Midbrain (tissue), 1 donor: ENCODE results near the gene WDR75.
"Not testable (repeated sequence)": the region's sequence is repeated elsewhere in the genome, so short reads cannot be mapped to it uniquely, and the experiment has no call there.

ENCODE experiments used
- DNase-seq: peaks from one replicate; lab custom pipeline; 2025; lab: John Stamatoyannopoulos, UW

WDR75 gene

DNA sequence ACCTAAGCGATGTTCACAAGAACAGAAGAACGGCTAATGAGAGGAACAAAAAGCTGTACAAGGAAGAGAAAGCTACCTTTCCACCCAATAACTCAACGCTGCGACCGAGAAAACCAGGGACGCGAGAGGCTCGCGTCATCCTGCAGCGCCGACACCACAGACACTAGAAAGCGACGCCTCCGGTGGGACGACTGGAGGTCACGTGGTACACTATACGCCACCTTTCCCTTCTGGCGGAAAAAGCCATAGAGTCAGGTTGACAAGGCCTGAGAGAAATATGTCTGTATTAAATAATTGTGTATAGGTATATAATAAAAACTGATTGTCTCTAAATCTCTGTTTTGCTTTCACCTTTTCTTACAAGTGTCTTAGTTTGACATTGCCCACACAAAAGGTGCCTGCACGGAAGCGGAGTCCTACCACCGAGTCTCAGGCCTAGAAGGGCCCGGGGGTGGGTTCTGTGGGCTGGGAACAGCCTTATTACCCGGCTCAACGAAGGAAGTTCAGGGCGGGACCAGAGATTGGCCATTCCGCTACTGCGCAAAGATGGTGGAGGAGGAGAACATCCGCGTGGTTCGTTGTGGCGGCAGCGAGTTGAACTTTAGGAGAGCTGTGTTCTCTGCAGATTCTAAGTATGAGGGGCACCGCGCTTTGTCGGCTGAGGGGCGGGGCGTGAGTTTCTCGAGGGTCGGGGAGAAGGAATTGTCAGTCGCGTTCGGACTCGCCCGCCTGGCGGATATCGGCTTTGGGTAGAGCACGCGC is at the start of gene WDR75:
Gene WDR75, plus strand, starts transcription at position 528 of the 762 bp plus-strand sequence. Its CDS starts 19 bp downstream, at position 547.
- DNase-seq: peak; percentile 99

DNA sequence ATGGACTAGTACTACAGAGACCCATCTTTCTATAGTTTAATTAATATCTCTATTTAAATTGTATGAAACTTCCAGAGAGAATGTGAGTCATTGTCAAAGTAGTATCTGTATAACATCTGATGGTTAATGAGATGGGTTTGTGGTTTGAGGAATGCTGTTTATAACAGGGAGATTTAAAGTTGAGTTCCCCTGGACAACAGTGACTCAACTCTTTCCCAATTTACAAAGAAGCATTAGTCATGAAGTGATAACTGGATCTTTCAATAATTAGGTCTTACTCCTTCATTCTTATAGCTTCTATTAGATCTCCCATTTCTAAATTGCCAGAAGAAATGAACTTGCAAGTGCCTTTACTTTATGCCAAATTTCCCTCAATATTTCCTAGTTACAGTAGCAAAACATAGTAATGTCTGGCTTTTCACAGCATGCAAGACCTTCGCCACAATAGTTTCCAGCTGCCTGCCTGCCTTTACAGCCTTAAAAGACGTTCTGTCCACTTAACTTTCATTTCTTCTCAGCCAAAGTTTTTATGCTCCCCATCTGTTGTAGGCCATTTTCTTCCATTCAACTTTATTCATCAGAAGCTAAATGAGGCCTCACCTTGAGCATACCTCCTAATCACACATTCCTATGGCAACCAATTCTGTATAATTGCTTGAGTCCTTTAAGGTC is 47.7 kb upstream of the WDR75 start:
- DNase-seq: no peak

DNA sequence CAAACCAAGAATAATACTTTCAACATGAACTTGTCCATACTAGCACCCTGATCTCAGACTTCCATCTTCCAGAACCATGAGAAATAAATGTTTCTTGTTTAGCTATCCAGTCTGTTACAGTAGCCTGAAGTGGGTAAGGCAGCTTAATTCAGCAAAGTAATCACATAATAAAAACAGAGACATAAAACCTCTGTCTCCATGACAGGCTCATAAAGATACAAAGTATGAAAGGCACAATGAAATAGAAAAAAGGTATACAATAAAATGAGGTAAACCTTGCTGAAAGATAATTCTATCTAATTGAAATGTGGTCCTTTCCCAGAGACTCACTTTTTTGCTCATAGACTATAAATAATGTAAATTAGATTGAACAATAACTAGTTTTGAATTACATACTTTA is 46.7 kb upstream of the WDR75 start:
- DNase-seq: no peak

DNA sequence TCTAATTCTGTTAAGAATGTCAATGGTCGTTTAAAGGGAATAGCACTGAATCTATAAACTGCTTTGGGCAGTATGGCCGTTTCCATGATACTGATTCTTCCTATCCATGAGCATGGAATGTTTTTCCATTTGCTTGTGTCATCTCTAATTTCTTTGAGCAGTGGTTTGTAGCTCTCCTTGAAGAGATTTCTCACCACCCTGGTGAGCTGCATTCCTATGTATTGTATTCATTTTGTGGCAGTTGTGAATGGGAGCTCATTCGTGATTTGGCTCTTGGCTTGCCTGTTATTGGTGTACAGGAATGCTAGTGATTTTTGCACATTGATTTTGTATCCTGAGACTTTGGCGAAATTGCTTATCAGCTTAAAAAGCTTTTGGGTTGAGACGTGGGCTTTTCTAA is 38.3 kb upstream of the WDR75 start:
- DNase-seq: no peak

DNA sequence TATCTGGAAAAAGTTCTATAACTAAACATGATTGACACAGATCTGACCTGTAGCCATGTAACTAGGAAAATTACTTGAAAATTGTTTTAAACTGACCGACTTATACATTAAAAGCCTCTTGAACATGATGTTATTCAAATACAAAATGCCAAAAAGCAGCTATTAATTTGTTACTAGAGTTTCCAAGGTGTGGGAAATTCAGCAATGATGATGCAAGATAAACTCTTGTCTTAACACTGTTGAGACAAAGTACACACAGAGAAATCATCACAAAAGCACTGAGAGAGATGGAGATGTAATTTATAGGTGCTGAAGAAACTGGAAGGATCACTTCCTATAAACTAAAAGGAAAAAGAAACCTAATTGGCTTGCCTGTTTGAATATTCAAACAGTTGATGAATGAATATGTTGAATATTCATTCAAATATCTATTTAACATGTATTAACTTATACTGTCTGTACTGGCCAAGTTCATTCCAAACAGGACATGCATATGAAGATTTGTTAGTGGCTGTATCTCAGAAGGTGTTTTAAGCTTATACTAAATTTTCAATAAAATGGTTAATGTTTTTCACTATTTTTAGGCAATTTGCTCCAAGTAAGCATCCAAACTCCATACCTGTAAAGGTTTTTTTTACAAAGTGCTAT is 34.6 kb upstream of the WDR75 start:
- no peak for DNase-seq

DNA sequence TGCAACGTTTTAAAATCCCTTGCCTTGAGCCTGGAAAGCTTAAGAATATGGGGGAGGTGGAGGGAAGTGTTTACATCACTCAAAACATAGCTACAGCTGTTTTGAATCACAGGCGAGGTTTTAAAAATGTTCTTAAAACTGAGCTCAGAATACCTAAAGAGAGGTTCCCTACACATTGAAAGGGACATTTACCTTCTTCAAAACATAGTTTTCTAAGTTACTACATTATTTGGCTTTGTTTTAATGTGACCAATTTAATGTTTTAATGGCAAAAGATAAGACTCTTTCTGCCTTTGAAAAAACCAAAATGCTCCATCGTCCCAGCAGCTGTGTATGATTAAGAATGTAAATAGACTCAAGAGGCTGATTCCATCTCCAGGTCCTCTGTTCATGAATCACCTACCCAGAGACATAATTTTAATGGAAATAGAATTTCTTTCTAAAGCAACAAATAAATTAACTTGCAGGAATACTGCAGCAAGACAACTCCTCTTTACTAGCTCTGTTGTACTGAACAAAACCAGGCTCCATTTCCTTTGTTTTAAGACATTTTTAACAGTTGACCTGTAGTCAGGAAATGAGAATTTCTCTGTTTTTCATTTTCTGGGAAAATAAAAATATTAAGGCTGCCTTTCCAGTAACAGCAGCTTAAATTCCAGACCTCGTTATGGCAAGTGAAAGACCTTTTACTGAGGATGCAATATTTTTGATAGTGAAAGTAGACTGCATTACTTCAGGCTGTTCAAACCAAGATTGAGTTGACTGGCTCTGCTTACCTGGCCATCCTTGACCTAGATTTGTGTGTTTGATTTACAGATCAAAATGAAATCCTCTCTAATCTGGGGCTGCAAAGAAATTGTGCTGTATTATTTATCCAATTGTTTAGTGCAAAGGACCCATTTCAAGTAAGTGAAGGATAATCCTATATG is 33.7 kb upstream of the WDR75 start:
- DNase-seq: no peak

DNA sequence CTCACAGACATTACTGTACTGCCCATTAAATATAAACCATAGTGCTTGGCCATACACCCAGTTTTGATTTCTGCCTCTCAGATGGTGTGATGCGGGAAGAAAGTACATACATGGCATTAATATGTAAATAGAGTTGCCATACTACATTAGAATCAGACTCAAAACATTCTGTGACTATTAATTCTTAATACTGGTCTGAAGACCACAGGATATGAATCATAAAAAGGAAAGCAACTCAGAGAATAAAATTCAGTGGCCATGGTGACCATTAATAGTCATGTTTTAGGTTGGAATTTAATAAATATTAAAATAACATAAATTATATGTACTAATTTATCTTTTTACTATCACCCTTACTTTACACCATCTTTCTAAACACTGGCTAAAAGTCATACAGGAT is 33.0 kb upstream of the WDR75 start:
- no peak for DNase-seq

DNA sequence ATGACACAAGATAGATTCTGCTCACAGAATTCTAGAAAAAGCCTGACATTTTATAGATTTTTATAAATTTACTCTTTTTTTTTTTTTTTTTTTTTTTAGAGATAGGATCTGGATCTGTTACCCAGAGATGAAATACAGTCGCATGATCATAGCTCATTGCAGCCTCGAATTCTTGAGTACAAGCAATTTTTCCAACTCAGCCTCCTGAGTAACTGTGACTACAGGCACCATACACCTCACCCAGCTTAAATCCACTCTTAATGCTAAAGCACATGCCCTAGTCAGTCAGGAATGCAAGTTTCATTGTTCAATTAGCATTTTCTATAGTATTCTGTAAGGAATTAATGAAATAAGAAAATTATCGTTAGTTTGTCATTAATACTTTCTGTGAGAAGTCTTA is 32.1 kb upstream of the WDR75 start:
- DNase-seq: no peak

DNA sequence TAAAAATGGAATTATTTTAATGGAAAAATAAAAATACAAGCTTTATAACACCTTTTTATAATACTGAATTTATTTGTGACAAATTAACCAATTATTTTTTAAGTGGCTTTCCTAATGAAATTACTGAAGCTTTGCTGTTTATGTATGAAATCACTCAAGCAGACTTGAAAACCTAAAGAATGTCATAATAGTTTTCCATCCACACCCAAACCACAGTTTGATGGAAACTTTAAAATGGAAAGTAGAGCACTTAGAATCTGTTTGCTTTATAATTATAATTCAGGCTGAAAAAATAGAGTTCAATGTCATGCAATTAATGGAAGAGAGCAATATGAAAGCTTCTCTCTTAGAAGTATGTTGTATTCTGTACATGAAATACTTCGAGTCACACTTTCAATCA is 31.6 kb upstream of the WDR75 start:
- no peak for DNase-seq

DNA sequence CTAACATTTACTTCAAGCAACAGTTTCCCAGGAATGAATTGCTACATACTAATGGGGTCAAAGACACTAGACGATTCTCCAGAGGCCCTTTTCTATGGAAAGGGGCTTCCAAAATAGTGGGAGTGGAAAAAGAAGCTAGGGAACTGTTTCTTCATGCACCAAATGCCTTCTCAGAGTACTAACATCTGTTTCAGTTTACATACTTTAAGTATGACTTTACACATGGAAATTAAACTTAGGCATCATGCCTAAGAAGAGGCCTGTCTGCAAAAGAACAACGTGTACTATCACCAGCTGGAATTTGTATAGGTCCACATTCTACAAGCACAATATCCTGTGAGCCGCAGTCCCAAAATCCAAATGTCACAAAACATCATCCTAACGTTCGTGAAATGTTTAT is 29.4 kb upstream of the WDR75 start:
- DNase-seq: no peak

DNA sequence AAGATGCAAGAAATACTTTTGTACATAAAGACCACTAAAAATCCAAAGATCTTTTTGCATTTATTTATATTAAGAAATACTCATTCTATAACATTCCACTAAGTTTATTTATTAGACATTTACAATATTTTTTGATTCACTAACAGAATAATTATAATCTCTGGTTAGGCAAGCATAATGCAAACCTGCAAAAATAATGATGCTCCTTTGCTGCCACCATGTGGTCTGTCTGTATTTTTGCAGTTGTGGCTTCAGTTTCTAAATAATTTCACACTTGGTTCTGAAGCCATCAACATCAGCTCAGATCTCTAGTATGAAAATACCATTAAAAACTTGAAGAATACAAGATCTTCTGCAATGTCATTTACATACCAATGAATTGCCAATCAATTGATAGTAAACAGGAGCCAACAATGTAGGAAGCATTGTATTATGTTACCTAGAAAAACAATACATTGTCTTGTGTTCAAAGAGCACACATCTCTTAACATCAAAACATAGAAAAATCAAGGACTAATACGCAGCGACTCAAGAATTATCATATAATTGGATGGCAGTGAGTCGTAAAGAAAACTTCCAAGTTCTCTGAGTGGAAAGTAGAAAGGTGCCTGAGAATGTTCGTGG is 28.8 kb upstream of the WDR75 start:
- DNase-seq: peak; percentile 38

DNA sequence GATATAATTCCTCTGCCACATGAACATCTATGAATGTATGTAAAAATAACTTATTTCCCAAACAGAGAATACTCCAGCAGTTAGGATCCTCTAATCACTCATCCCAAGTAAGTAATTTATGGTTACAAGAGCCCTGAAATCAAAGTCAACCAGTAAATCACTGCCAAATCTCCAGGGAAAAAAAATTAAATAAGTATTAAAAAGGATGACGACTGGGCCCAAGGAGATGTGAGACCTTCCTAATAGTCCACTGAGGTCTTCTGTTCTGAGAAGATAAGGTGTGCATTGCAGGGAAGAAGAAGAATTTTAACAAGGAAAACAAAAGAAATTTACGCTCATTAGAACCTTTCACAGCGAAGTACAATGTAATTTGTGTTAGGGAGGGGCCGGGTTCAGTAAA is 28.0 kb upstream of the WDR75 start:
- DNase-seq: no peak

DNA sequence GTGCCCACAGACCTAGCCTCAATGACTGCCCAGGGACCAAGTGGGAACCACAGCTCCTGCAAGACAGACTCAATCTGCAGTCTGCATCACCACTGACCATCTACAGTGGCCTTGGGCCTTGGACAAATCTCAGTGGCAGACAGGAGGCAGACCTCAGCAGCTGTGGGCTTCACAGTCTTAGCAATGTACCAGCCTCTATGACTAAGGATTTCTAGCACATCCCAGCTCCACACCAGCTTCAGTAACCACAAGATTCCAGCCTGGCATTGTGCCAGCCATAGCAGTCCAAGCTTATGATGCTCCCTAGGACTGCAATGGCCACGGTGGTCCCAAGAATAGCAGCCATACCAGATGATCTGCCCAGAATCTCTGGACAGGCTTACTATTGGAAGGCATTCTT is 19.6 kb upstream of the WDR75 start:
- no peak for DNase-seq

DNA sequence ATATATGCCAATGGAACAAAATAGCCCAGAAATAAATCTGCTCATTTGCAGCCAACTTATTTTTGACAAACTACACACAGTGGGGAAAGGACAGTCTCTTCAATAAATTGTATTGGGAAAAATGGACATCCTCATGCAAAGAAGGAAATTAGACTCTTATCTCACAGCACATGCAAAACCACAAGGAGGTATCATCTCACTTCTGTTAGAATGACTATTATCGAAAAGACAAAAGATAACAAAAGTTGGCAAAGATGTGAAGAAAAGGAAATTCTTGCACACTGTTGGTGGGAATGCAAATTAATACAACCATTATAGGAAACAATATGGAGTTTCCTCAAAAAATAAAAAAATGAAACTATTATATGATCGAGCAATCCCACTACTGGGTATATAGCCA is 16.3 kb upstream of the WDR75 start:
- no peak for DNase-seq

DNA sequence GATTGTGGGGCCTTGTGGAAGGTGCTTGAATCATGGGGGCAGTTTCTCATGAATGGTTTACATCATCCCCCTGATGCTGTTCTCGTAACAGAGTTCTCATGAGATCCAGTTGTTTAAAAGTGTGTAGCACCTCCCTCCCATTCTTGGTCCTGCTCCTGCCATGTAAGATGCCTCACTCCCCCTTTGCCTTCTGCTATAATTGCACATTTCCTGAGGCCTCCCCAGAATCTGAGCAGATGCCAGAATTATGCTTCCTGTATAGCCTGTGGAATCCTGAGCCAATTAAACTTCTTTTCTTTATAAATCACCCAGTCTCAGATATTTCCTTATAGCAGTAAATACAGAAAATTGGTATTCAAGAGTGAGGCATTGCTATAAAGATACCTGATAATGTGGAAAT is 15.6 kb upstream of the WDR75 start:
- no peak for DNase-seq

DNA sequence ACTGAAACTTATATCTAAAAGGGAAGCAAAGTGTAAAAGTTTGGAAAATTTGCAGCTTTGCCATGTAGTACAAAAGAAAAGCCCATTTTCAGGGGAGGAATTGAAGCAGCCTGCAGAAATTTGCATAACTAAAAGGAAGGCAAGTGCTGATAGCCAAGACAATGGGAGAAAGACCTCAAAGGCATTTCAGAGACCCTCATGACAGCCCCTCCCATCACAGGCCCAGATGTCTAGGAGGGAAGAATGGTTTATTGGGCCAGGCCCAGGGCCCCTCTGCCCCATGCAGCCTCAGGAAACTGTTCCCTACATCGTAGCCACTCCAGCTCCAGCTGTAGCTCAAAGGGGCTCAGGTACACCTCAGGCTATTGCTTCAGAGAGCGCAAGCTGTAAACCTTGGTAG is 14.4 kb upstream of the WDR75 start:
- no peak for DNase-seq

DNA sequence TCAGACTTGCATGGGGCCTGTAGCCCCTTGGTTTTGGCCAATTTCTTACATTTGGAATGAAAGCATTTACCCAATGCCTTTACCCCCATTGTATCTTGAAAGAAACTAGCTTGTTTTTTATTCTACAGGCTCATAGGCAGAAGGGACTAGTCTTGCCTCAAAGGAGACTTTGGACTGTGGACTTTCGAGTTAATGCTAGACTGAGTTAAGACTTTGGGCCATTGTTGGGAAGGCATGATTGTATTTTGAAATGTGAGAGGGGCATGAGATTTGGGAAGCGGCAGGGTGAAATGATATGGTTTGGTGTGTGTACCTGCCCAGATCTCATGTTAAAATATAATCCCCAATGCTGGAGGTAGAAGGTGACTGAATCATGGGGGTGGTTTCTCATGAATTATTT is 13.4 kb upstream of the WDR75 start:
- no peak for DNase-seq

DNA sequence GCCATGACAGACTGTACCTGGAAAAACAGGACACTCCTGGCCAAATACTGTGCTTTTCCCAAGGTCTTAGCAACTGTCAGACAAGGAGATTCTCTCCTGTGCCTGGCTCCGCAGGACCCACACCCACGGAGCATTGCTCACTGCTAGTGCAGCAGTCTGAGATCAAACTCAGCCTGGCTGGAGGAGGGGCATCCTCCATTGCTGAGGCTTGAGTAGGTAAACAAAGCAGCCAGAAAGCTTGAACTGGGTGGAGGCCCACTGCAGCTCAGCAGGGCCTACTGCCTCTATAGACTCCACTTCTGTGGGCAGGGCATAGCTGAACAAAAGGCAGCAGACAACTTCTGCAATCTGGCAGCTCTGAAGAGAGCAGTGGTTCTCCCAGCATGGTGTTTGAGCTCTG is 10.8 kb upstream of the WDR75 start:
- not testable (repeated sequence) for DNase-seq

DNA sequence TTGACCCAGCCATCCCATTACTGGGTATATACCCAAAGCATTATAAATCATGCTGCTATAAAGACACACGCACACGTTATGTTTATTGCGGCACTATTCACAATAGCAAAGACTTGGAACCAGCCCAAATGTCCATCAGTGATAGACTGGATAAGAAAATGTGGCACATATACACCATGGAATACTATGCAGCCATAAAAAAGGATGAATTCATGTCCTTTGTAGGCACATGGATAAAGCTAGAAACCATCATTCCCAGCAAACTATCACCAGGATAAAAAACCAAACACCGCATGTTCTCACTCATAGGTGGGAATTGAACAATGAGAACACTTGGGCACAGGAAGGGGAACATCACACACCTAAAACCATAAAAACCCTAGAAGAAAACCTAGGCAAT is 5.5 kb upstream of the WDR75 start:
- DNase-seq: not testable (repeated sequence)

DNA sequence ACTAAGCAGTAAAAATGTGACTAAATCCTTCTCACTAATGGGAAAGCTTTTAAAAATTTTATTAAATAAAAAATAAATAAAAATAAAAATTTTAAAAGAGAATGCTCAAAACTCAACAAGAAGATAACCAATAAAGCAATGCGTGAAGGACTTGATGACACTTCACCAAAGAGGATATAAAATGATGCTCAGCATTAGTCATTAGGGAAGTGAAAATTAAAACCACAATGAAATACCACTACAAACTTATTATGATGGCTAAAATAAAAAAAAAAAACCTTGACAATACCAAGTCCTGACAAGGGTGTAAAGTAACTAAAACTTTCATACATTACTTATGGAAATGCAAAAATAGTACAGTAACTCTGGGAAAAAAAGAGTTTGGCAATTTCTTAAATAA is 3.3 kb upstream of the WDR75 start:
- DNase-seq: no peak

DNA sequence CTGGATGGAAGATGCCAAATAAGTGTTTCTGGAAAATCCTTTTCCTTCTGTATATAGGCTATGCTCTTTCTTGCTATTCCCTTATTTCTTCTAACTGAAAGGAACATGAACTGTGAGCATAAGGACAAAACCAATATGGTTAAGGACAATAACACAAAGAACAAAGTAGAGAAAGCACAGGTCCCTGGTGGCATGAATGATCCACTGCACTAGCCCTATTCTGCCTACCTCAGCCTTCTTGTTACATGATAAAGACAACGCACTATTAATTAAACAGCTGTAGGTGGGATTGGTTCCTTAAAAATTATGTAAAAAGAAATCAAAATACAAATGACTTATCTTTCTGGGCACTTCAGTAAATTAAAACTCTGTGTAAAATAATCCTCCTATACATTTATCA is 1.9 kb upstream of the WDR75 start:
- no peak for DNase-seq

DNA sequence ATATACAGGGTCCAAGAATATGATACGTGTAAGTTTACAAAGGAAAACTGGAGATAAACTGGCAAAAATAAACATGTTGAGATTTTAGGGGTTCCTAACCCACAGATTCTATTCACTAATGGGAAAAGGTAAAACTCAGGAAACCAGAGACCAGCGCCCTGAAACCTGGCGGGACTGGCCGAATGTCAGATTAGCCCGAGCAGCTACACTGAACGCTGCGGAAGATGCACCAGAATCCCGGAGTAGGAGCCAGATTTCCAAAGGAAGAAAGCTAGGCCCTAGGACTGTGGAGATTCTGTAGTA is 679 bp upstream of the WDR75 start:
- DNase-seq: no peak
